EL (cell line): Measurements from ENCODE around the gene ACAA2.
A peak's percentile ranks its signal among the peaks of the same experiment; 100 is the strongest.

Source experiments
- DNase-seq: peaks from one replicate; pipeline ENCODE4 v3.0.0-alpha.2; 2016

The ACAA2 gene

DNA sequence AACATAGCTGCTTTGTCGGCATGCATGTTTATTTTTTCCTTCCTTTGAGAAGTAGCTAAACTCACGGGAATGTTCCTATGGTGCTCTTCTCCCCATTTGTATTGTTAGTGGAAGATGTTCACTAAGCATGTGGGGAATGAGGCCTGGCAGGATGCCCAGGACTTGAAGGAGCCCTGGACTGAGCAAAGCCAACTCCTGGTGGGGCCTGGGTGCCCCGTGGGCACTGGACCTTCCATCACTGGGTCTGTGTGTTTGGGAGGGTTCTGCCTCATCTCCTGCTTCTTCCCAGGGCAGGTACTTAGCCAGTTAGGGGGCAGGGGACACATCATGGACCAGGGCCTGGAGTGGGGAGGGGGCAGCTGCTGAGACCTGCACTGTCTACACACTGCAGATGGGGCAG, 49.3 kb downstream of the ACAA2 start:
- peak; percentile 53 for DNase-seq

DNA sequence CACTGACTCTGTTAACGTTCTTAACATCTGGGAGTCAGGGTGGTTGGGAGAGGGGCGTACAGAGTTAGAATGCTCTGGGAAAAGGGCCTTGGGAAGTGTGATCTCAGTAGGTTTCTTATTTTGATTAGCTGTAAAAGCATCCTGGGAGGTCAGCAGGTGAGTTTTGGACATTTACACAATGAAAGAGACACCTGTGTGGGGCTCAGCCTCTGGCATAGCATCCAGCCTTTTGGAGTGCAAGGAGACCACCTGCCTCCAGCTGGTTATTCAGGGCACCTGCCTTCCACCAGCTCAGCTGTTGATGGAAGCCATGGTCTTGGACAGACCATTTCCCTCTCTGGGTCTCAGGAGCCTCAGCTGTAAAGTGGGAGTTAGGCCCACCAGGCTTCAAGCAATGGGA, 49.7 kb downstream of the ACAA2 start:
- no peak for DNase-seq

GRCh38 chr18:49762191-49763077, 50.9 kb downstream of the ACAA2 start:
- DNase-seq, result no peak

DNA sequence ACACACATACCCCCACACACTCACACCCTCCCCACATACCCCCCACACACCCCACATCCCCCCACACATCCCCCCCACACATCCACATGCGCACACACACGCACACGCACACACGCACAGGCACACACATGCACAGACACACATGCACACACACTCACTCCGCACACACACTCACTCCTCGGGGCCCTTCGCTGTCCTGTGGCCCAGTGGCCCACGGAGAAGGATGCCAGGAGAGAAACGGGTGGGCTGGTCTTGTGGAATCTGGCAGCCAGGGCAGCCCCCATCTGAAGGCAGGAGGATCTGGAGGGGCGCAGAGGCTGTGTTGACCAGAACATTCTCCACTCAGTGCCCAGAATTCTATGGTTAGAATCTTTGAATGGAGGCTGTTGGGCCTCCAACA, 51.6 kb downstream of the ACAA2 start:
- DNase-seq, result no peak

DNA sequence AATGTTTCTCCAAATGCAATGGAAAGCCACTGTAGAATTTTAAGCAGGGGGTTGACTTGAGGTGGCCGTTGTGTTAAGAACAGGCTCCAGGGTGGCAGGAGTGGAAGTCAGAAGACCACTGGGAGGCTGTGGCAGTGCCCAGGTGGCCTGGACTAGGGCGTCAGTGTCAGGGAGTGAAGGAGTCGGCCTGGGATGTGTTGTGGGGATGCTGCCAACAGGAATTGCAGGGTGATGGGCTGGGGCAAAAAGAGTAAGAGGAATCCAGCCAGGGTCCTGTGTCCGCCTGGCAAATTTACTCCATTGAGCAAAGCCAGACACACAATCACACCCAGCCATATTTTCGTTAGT, 55.1 kb downstream of the ACAA2 start:
- DNase-seq, result no peak

DNA sequence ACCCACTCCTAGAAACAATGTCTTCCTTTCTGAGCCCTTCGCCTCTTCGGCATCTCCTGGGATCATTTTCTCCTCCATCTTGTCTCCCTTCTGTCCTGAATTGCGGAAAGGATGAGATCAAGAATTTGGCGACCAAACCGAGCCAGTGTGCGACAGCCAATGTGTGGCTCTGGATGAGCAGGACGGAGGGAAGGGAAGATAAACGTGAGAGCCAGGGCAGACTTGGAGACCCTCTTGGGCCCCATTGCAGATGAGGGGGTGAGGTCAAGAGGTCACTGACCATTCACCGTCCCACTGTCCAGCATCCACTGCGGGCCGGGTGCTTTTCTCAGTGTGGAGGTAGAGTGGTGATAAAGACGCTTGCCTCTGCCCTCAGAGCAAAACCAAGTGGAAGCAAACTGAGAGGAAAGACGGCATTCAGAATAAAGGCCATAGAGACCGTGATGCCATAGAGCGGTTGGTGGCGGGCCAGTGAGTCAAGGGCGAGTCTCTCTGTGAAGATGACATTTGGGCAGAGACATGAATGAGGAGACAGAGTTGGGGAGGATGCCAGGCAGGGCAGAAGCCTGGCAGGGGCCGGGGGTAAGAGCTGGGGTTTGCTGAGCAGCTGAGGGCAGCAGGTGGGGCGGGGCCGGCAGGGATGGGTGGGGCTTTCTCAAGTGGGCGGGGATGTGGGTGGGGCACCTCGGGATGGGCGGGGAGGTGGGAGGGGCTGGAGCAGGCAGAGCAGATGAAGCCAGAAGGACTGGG, 55.6 kb downstream of the ACAA2 start:
- no peak for DNase-seq

GRCh38 chr18:49756671-49757362, 56.5 kb downstream of the ACAA2 start:
- no peak for DNase-seq

DNA sequence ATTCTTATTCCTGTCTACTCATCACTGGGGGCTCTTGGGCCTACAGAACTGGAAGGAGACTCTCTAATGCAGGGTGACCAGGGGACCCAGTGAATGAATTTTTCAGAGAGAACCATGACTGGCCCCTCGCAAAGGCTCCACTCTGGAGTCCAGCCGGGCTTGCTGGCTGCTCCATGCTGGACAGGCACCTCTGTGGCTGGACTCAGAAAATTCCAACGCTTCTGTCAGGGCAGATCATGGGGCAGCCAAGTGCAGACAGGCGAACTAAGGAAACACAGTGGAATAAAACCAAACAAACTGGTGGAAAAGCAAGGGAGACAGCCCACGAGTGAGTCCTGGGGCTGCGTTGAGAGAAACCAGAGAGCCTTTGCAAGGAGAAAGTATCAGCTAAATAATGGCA, 57.2 kb downstream of the ACAA2 start:
- DNase-seq, result no peak

DNA sequence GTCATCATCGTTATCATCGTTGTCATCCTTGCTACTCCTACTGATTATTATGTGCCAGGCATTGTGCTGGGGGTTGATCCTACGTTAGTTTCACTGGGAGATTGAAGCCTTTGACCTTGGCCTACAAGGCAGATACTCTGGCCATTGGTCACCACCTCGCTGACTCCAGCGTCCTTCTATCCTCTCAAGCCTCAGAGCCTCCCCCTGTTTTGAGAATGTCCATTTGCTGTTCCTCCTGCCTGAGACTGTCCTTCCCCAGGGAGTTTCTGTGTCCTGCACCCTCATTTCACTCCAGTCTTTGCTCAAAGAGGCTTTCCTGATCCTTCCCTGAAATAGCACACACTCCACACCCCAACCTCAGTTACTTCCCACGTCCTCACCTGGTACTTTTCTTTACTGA, 57.8 kb downstream of the ACAA2 start:
- DNase-seq, result no peak

DNA sequence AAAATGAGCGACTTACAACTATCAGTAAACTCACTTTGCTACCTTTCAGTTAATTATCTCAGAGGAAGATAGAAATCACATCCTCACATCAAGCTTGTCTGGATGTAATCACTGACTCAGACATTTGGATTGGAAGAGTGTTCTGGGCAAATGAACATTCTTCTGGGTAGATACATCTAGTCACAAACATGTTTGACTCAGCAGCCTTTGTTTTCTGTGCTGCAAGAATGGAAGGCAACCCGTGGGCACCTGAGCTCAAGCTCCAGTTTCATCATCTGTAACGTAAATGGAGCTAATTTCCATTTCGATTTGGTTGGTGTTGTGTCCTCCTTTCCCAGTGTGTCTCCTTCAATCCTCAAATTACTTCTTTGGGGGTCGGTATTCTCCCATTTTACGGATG, 58.5 kb downstream of the ACAA2 start:
- no peak for DNase-seq

- DNase-seq, result no peak
These were observed 59.7 kb downstream of the ACAA2 start for GRCh38 chr18:49753643-49754042.

GRCh38 chr18:49752095-49752457, 61.3 kb downstream of the ACAA2 start:
- no peak for DNase-seq

- DNase-seq, result no peak
These were observed 61.8 kb downstream of the ACAA2 start for GRCh38 chr18:49751427-49752094.

GRCh38 chr18:49749563-49749962, 63.8 kb downstream of the ACAA2 start:
- no peak for DNase-seq

DNA sequence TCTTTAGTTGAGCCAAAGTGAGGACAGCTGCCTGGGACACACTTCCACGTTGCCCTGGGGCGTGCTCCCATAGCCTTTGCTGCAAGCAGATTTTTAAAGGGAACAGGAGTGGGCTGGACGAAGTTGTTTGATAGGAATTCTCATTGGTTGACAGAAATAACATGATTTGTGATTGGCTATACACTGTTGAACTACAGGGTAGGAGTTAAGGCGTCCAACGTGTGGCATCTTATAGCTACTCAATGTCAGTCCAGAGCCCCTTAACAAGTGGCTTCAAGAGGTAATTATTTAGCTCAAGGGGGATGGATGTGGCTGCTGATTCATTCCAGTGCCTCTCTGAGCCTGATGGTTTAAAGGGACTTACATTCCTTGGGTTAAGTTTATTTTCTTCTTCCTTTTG, 65.5 kb downstream of the ACAA2 start:
- peak; percentile 24 for DNase-seq

- DNase-seq, result no peak
These were observed 68.0 kb downstream of the ACAA2 start for GRCh38 chr18:49745045-49746014.

DNA sequence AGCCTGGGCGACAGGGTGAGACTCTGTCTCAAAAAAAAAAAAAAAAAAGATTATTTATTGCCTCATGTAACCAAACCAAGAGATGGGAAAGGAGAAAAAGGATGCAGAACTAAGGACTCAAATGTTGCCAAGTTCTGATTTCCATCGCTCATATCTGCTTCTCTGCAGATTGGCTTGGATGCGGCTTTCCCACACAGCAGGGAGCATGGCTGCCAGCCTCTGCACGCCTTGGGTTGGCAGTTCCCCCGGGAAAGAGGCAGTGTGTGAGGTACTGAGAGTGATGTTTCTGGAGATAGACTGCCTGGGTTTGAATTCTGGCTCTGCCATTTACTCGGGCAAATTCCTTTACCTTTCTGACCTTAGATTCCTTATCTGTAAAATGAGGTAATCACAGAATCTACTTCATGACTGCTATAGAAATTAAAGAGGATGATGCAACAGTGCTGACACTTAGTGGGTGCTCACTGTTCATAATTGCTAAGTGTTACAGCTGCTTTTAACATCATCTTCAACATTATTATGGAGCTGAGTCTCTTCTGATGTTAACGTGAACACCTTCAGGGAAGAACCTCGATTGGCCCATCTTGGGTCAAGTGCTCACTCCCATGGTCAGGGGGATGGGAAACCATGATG, 68.8 kb downstream of the ACAA2 start:
- DNase-seq, result no peak

- no peak for DNase-seq
These were observed 70.2 kb downstream of the ACAA2 start for GRCh38 chr18:49743117-49743567.

- DNase-seq, result no peak
These were observed 70.8 kb downstream of the ACAA2 start for GRCh38 chr18:49742316-49743116.

GRCh38 chr18:49739275-49739674, 74.1 kb downstream of the ACAA2 start:
- no peak for DNase-seq

DNA sequence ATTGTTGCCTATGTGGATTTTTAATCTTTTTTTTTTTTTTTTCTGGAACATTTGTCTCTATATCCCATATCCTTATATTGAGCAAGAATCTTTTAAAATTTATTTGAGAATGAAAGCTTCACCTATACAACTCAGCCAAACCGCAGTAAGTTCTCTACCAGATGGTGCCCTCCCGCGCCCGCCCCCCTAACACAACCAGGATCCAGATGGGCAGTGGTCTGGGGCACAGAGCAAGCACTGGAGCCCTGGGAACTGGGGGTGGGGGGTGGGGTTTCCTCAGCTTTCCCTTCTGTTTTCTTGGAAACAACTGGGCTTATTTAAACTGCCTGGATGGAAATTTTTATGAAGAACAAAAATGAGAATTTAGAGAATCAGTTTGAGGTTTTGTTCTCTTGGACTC, 74.6 kb downstream of the ACAA2 start:
- no peak for DNase-seq
